HG03565 (cell line): Measurements from ENCODE around the gene PDE11A.
"Not testable (repeated sequence)": the region's sequence is repeated elsewhere in the genome, so short reads cannot be mapped to it uniquely, and the experiment has no call there.

Experiments
- ATAC-seq: cut with Tn5 transposase; IDR thresholded peaks from one replicate; pipeline ENCODE4 v1.9.1; 2021; ENCODE audit warnings: mild to moderate bottlenecking, moderate library complexity; ENCODE audit not compliant: unreplicated experiment

Gene PDE11A

DNA sequence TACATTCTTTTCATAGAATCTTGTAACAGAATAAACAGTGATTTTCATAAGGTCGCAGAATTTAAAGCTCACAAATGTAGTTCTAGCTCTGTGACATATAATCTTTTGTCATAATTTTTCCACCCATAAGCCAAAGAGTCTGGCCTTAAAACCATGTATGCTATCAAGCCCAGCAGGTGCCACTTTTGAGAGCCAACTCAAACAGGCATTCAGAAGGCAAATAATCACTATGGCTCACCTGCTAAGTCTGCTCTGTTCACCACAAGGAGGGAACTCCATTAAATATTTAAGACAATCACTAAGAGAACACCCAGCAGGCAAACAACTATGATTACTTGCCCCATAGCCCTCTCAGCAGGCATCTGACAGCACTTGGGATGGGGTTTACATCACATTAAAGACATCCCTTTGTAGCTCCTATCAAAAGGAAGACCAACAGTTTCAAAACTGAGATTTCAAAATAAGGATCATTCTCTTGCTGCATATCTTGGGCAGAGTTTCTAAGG is 241.6 kb downstream of the PDE11A start:
- no peak for ATAC-seq

GRCh38 chr2:177828557-177828956 is 244.0 kb downstream of the PDE11A start:
- no peak for ATAC-seq

DNA sequence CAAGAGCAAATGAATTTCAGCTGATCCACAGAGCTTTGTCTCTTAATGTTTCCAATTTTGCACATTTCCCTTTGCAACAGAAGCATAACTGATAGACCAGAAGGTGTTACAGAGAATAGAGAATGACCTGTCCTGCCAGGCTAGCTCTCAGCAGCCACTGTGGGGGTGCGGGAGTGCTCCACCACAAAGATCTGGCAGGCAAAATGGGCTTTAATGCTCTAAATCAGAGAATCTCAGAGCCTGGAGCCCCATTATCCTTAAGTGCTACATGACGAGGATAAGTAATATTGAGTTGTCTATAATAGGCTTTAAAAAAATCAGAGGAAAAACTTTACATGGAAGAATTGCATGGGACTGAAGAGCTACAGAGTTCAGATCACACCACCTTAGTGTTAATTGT is 245.7 kb downstream of the PDE11A start:
- no peak for ATAC-seq

GRCh38 chr2:177822941-177823340 is 249.6 kb downstream of the PDE11A start:
- ATAC-seq, result no peak

GRCh38 chr2:177818412-177818811 is 254.2 kb downstream of the PDE11A start:
- no peak for ATAC-seq

- ATAC-seq, result no peak
Measured at GRCh38 chr2:177817300-177817699, 255.3 kb downstream of the PDE11A start.

DNA sequence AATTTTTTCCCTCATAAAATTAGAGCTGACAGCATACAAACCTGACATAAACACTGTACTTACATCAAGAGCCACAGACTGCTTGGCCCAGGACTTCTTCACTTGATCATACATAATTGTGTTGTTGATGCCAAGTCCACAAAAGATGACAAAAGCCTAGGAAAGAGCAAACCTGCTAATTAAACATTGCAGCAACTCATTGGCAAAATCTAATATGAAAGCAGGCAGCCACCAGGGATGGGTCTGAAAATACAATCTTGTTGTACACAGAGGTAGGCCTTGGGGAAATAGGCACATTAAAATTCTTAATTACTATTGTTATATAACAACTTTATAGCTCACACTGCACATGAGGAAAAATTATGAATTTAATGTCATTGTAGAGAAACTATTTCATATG is 255.8 kb downstream of the PDE11A start:
- no peak for ATAC-seq

DNA sequence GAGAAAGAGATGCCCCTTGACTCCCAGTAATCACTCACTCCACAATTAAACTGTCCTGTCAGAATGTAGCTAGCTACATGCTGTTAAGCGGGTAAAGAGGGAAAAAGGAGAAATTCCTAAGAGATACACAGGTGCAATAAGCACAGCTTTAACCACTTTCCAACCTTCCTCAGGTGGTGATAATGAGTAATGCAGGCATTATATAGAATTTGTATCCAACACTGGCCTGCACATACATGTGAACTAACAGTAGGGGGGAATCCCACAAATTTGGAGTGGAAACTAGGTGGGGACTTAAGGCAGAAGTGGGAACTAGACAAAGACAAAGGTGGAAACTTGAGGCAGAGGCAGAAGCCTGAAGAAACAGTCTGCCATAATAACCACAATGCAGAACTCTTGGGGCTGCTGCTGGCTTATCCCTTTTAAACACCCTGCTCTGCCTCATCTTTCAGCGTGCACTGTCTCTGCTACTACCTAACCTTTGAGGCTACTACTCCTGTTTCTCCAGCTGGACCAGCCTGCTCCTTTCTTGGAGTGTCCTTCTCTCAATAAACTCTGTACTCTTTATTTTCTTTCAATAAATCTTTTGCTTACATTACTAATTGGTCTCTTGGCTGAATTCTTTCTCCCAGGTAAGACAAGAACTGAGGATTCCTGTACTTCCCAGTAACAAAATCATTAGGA is 259.7 kb downstream of the PDE11A start:
- no peak for ATAC-seq

GRCh38 chr2:177810906-177811305 is 261.7 kb downstream of the PDE11A start:
- no peak for ATAC-seq

DNA sequence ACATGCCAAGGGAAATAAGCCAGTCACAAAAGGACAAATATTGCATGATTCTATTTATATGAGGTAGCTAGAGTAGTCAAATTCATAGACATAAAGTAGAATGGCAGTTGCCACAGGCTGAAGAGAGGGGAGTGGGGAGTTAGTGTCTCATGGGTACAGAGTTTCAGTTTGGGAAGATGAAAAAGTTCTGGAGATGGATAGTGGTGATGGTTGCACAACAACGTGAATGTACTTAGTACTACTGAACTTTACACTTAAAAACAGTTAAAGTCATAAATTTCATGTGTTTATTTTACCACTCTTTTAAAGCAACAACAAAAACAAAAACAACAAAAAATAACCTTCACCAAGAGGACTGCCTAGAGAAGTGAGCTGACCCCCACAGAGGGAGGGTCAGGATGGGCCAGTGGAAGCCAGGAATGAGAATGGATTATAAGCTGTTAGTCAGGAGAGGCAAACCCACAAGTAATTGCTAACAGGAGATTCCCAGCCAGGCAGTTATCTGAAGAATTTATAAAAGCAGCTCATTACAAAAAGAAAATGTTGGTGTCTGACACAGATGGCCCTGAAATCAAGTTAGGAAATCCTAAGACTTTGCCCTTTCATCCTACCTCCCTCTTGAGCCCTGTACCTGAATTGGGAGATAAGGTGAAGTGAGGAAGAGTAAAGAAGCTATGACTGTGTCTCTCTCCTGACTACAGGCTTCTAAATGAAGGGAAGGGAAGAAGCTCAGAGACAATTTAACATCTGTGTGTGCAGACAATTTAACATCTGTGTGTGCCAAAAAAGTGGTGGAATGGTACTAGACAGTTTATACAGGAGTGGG is 263.4 kb downstream of the PDE11A start:
- no peak for ATAC-seq

DNA sequence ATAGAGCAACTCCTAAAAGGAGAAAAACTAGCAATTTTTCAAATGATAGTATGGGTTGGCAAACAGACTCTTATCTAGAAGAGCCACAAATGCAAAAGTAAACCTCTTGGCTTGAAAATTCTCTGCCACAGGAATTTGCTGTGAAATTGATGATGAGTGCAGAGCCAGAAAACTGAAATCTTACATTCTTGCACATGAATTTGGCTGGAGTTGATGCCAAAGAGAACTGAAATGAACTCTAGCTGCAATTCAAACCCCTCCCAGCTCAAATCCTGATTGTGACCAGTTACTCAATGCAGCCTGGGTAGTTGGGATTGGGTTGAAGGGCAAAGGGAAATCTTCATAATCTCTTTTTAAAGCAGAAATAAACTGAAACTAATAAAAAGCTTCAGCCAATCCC is 266.6 kb downstream of the PDE11A start:
- ATAC-seq, result no peak

DNA sequence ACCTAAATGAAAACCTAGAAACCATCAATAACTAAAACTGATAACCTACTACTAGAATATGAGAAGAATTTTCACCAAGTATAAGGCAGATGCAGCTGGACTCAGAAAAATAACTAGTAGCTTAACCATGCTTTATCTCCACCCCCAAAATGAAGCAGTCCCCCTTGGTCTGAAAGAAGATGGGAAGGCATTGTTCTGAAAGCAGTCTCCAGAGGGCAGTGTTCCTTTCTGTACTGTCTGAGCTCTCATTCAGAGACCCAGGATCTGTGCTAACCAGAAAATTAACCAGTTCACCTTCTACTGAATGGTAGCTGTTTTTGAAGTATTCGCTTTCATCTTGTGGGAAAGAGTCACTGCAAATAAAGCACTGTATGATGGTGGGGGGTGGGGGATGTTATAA is 273.0 kb downstream of the PDE11A start:
- ATAC-seq, result no peak

DNA sequence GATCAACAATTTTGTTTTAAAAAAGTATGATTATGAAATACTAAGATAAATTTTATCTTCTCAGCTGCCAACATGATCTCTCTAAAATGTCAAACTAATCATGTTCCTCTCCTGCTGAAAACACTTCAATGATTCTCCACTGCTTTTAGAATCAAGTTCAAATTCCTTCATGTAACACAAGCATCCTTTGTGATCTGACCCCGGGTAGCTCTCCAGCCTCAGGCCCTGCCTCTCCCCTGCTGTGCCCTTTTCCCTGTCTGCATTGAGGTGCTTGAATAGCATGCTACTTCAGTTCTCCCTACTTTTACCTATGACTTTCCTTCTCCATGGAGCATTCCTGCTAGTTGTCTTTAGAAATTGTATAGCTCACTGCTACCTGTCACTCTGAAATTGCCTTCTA is 274.8 kb downstream of the PDE11A start:
- ATAC-seq, result no peak

DNA sequence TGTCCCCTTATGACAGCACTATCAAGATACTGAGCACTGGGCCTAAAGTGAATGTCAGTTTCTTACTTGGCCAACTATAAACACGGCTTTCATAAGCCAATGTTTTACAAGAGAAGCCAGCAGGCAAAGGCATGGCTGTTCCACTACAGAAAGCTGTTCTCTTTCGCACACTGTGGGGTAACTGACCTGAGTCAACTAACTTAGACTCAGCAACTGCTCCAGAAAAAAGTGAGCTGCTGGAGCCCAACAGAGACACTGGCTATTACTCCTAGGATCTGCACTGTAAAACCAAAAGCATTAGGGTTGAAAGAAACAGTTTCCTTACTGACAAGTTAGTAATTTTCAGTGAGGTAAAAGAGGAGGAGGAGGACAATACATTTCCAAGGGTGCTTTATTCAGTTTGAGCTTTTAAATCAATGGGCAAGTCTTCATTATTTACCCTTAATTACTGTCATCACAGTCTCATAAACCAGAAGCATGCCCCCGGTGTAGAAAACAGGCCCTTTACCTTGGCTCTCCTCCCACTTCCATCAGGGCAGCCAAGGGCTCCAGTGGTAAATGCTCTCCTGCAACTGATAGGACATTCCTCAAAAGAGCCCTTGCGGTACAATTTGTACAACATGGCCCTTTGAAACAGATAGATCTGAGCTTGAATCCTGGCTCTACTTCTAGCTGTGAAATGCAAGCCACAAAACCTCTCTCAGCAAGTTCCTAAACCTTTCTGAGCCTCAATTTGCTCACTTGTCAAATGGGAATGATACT is 275.7 kb downstream of the PDE11A start:
- no peak for ATAC-seq

GRCh38 chr2:177796011-177796410 is 276.6 kb downstream of the PDE11A start:
- no peak for ATAC-seq

DNA sequence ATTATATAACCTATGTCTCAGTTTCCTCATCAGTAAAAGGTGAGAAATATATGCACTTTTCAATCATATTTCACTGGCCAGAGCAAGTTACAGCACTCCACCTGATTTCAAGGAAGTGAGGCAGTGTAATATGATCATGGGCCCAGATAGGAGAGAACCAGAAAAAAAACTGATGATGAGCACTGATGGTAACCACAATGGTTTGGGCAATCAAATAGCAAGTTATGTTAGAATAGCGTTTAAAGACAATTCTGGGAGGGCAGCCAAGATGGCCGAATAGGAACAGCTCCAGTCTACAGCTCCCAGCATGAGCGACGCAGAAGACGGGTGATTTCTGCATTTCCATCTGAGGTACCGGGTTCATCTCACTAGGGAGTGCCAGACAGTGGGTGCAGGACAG is 287.4 kb downstream of the PDE11A start:
- not testable (repeated sequence) for ATAC-seq

DNA sequence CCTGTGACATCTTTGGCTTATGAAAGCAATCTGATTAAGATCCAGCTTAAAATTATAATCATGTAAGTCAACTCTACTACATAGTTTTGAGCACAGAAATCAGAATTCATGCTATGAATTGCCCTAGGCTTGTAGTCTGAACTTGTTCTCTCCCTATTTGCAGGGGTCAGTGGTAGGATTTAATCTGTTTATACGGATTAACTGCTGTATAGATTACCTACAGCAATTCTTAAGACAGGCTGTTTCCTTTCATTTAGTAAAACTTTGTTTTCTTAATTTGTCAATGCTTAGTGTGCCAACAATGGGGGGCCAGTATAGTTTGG is 287.9 kb downstream of the PDE11A start:
- ATAC-seq, result no peak

- ATAC-seq, result no peak
Measured at GRCh38 chr2:177783835-177784744, 288.5 kb downstream of the PDE11A start.

DNA sequence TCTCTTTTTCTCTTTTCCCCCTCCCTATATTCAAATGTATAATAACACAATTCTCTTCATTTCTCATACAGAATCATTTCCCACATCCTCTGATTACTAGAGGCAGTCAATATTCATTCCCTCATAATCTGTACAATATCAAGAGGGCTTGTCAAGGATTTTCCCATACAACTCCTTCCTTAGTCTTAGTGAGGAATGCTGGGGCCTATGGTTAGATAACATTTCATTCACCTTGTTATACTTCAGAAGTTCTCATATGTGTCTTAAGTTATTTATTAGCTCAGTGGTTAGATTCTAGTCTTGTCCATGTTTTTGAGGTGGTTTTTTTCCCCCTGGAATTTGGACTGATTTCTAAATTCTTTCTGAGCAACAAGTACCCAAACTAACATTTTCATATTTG is 289.5 kb downstream of the PDE11A start:
- ATAC-seq, result no peak

GRCh38 chr2:177782613-177783012 is 290.0 kb downstream of the PDE11A start:
- ATAC-seq, result no peak

- ATAC-seq, result no peak
Measured at GRCh38 chr2:177778472-177778871, 294.1 kb downstream of the PDE11A start.
